DND-41 (cell line): ENCODE measurements around the gene FNDC3B.

ENCODE experiments used
- CTCF ChIP-seq: IDR thresholded peaks from 2 replicates; pipeline ENCODE4 v1.5.1; 2012; ENCODE audit warnings: borderline replicate concordance, low read length, moderate library complexity, mild to moderate bottlenecking; ENCODE audit not compliant: poor library complexity, severe bottlenecking; ENCODE audit errors: extremely low read depth
- EZH2 ChIP-seq: IDR thresholded peaks from 3 replicates; pipeline ENCODE4 v1.6.1; 2012; ENCODE audit warnings: borderline replicate concordance, low read depth, mild to moderate bottlenecking, moderate library complexity, low read length, inconsistent platforms; ENCODE audit not compliant: severe bottlenecking

DNA sequence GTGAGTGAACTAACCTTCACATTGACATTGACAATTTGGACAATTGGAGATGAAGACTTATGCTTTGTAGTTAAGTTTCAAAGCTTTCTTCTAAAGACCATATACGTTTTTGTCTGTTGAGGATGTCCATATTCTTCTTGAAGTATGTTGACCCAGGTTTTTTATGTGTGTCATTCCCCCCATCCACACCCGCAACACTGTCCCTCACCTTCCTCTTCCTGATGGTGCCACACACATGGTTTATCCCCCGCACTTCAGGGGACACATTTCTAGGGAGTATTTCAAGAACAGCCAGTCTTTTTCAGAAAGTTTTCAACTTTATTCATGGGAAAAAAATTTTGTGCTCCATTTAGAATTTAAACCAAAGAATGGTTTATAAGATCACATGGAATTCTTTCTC, 303.7 kb downstream of the FNDC3B start:
- TF ChIP-seq CTCF, result no peak
- no peak for TF ChIP-seq EZH2
